Keratinocyte (primary cell): ENCODE data around the gene IGFBP4. TPM values are rescaled to one million over a fixed set of nuclear protein-coding genes. Genes with fewer than 3 reads are reported as not detected.

Source experiments
- DNase-seq: peaks from one replicate; pipeline ENCODE4 v3.0.0-alpha.2; 2011; ENCODE audit warnings: low read depth, missing footprints, low spot score
- FAIRE-seq: peaks from 2 replicates; lab custom pipeline; 2011; peaks lifted over from hg19 to GRCh38; lab: Jason Lieb, UNC
- H2AFZ ChIP-seq: 2 replicates; pipeline ENCODE4 v1.6.0; 2012; ENCODE audit warnings: low read length, control low read depth, inconsistent platforms; ENCODE audit not compliant: control insufficient read depth
- H3K27ac ChIP-seq: 2 replicates; pipeline ENCODE4 v1.5.1; 2011; ENCODE audit warnings: low read length; ENCODE audit not compliant: control insufficient read depth, insufficient read depth
- H3K27me3 ChIP-seq: 3 replicates; pipeline ENCODE4 v1.6.0; 2011; ENCODE audit warnings: low read length; ENCODE audit not compliant: control insufficient read depth, insufficient read depth; ENCODE audit errors: extremely low read depth
- H3K36me3 ChIP-seq, 2 experiments: 2 replicates in 1 of 2; 3 replicates in 1 of 2; pipeline ENCODE4 v1.5.1; 2011; ENCODE audit warnings: low read length in 2 of 2, mild to moderate bottlenecking in 1 of 2; ENCODE audit not compliant: control insufficient read depth in 2 of 2, insufficient read depth in 2 of 2; ENCODE audit errors: extremely low read depth in 1 of 2
- H3K4me1 ChIP-seq: 3 replicates; pipeline ENCODE4 v1.5.1; 2011; ENCODE audit warnings: low read length; ENCODE audit not compliant: control insufficient read depth, insufficient read depth; ENCODE audit errors: extremely low read depth
- H3K4me2 ChIP-seq: 3 replicates; pipeline ENCODE4 v1.6.0; 2011; ENCODE audit warnings: low read depth, low read length; ENCODE audit not compliant: control insufficient read depth, insufficient read depth; ENCODE audit errors: extremely low read depth
- H3K4me3 ChIP-seq, 3 experiments: fragments of 200-600 bp in 1 of 3; sonication (generic) in 1 of 3; 2 replicates in 2 of 3; 3 replicates in 1 of 3; pipeline ENCODE4 v1.5.1; 2011 to 2016; ENCODE audit warnings: low read length in 3 of 3, mild to moderate bottlenecking in 3 of 3, control low read depth in 2 of 3, inconsistent platforms in 1 of 3, low read depth in 1 of 3, mixed read lengths in 1 of 3, mixed run types in 1 of 3, moderate library complexity in 1 of 3; ENCODE audit not compliant: control insufficient read depth in 2 of 3, insufficient read depth in 2 of 3; ENCODE audit errors: extremely low read depth in 1 of 3
- H3K79me2 ChIP-seq: 2 replicates; pipeline ENCODE4 v1.6.0; 2012; ENCODE audit warnings: low read length; ENCODE audit not compliant: control insufficient read depth, insufficient read depth
- H3K9ac ChIP-seq: 3 replicates; pipeline ENCODE4 v1.6.0; 2011; ENCODE audit warnings: low read length; ENCODE audit not compliant: control insufficient read depth, insufficient read depth; ENCODE audit errors: extremely low read depth
- H3K9me1 ChIP-seq: 3 replicates; pipeline ENCODE4 v1.6.0; 2011; ENCODE audit warnings: low read length; ENCODE audit not compliant: control insufficient read depth, insufficient read depth; ENCODE audit errors: extremely low read depth
- H3K9me3 ChIP-seq: 2 replicates; pipeline ENCODE4 v1.5.1; 2012; ENCODE audit warnings: low read depth, low read length; ENCODE audit not compliant: control insufficient read depth
- H4K20me1 ChIP-seq: 3 replicates; pipeline ENCODE4 v1.6.0; 2011; ENCODE audit warnings: low read length; ENCODE audit not compliant: control insufficient read depth, insufficient read depth; ENCODE audit errors: extremely low read depth
- EZH2 ChIP-seq: IDR thresholded peaks from one replicate; pipeline ENCODE4 v1.6.1; 2012; ENCODE audit warnings: inconsistent platforms, mild to moderate bottlenecking, low read length, moderate library complexity
- dilution Hi-C: fragments of 300-500 bp; cut with MboI; formaldehyde crosslinking; loops from one replicate; pipeline ENCODE4 v1.7.0; 2020; ENCODE audit warnings: low sequenced_read_pairs; ENCODE audit not compliant: extremely low pct_ligation_motif_present
- polyA plus RNA-seq, 5 experiments: library from polyadenylated mRNA; depleted of rRNA in 3 of 5; stranded (reverse) in 3 of 5; stranded (forward) in 1 of 5; unstranded in 1 of 5; fragments of >200 nt; gene quantifications; 1 replicate in 1 of 5; 2 replicates in 3 of 5; 3 replicates in 1 of 5; pipeline versions ENCODE4 v1.2.1 to v1.2.3, GENCODE V29; 2011 to 2012; ENCODE audit warnings: missing spikeins in 2 of 5, low read depth in 1 of 5, low replicate concordance in 1 of 5
- TF ChIP-seq, protein P1 (sequence below), 3 experiments: IDR thresholded peaks in 1 of 3; conservative IDR thresholded peaks in 1 of 3; optimal IDR thresholded peaks in 1 of 3; 2 replicates in 2 of 3; 3 replicates in 1 of 3; pipeline versions ENCODE3 to v1.5.1; 2011; ENCODE audit warnings: low read length in 3 of 3, mild to moderate bottlenecking in 3 of 3, moderate library complexity in 2 of 3, control low read depth in 1 of 3, inconsistent platforms in 1 of 3; ENCODE audit not compliant: insufficient read depth in 2 of 3; ENCODE audit errors: extremely low read depth in 1 of 3

IGFBP4 gene
- polyA plus RNA-seq, 1 donor (not counting 4 experiments of a cell fraction or from before 2014, with no cell fraction given): 6.0 TPM

DNA sequence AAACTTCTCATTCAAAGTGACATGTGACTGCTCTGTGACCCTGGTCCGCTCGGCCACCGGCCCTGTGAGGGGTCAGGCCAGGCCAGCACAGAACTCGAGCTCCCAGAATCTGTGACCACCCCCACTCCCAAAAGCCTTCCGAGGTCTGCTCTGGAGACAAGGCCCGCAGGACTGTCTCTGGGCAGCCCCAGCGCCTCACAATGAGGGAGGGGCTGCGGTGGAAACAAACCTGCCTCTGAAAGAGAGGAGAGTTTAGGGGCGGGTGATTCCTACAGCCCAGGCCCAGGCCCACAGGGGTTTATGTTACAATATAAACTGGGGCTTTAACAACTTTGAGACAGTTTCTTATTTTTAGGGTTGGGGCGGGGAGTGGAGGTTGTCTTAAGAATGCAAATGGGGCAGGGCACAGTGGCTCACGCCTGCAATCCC, 19.9 kb downstream of the IGFBP4 start:
- Histone ChIP-seq H3K4me2 (no peak overlapping the region), H2AFZ (no peak overlapping the region), H3K36me3 (no peaks in the 10 kb centered on the region), H3K79me2 (no peaks in the 10 kb centered on the region), H3K9ac (no peak overlapping the region), H4K20me1 (no peaks in the 10 kb centered on the region), H3K4me3 (no peak overlapping the region), H3K4me1 (peaks cover 12% of the 10 kb centered on the region), H3K9me1 (no peaks in the 10 kb centered on the region), H3K27ac (no peak overlapping the region), H3K27me3 (peaks cover 17% of the 10 kb centered on the region), H3K9me3 (no peaks in the 10 kb centered on the region)
- no peak for FAIRE-seq
- dilution Hi-C loops: no loop called here
- TF ChIP-seq EZH2: no peak
- TF ChIP-seq, protein P1, sequence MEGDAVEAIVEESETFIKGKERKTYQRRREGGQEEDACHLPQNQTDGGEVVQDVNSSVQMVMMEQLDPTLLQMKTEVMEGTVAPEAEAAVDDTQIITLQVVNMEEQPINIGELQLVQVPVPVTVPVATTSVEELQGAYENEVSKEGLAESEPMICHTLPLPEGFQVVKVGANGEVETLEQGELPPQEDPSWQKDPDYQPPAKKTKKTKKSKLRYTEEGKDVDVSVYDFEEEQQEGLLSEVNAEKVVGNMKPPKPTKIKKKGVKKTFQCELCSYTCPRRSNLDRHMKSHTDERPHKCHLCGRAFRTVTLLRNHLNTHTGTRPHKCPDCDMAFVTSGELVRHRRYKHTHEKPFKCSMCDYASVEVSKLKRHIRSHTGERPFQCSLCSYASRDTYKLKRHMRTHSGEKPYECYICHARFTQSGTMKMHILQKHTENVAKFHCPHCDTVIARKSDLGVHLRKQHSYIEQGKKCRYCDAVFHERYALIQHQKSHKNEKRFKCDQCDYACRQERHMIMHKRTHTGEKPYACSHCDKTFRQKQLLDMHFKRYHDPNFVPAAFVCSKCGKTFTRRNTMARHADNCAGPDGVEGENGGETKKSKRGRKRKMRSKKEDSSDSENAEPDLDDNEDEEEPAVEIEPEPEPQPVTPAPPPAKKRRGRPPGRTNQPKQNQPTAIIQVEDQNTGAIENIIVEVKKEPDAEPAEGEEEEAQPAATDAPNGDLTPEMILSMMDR (optimal IDR thresholded peaks at IDR 0.05 in 1 of 3, IDR thresholded peaks at IDR 0.05 in 1 of 3, conservative IDR thresholded peaks at IDR 0.05 in 1 of 3; ENCODE audit: extremely low read depth in 1 of 3, insufficient read depth in 2 of 3, low read length in 3 of 3): no peak
- no peak for DNase-seq

DNA sequence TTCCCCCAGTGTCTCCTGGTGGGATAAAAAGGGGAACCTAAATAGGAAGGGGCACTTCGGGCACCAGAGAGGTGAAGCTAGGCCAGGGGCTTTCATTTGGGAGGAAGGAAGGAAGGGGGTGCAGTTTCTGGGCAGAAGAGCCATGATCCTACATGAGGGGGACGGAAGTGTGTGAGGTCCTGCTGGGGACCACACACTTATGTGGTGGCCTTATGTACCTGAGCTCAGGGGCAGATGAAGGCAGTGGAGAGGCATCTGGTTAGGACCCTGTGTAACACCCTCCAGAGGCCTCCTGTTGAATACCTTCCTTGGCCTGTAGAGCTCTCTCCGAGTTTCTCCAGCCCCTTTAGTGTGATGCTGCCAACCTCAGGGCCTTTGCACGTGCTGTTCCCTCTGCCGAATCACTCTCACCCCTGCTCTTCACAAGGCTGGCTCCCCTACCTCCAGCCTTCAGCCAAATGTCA, 21.2 kb downstream of the IGFBP4 start:
- no peaks in the 10 kb centered on the region for H3K36me3 ChIP-seq
- no peak overlapping the region for H3K9ac ChIP-seq
- no peaks in the 10 kb centered on the region for H3K4me1 ChIP-seq
- dilution Hi-C loops: no loop called here
- H3K9me1 ChIP-seq: no peaks in the 10 kb centered on the region
- H3K9me3 ChIP-seq: no peaks in the 10 kb centered on the region
- H3K27ac ChIP-seq: no peak overlapping the region
- H2AFZ ChIP-seq: no peak overlapping the region
- no peak for FAIRE-seq
- TF ChIP-seq, protein P1 (optimal IDR thresholded peaks at IDR 0.05 in 1 of 3, IDR thresholded peaks at IDR 0.05 in 1 of 3, conservative IDR thresholded peaks at IDR 0.05 in 1 of 3; ENCODE audit: extremely low read depth in 1 of 3, insufficient read depth in 2 of 3, low read length in 3 of 3): no peak
- TF ChIP-seq EZH2: no peak
- H4K20me1 ChIP-seq: no peaks in the 10 kb centered on the region
- no peaks in the 10 kb centered on the region for H3K79me2 ChIP-seq
- peaks cover 17% of the 10 kb centered on the region for H3K27me3 ChIP-seq
- no peak overlapping the region for H3K4me3 ChIP-seq
- no peak overlapping the region for H3K4me2 ChIP-seq
- no peak for DNase-seq
